ENCODE results near the gene POLR1H.
"Not testable (repeated sequence)": the region's sequence is repeated elsewhere in the genome, so short reads cannot be mapped to it uniquely, and the experiment has no call there.

POLR1H gene

GRCh38 chr6:30061092-30061857 lies at the start of gene POLR1H:
Gene POLR1H, plus strand, starts transcription at chr6:30061265. Its CDS starts 260 bp downstream, at chr6:30061525.
- peak; percentile 94 for DNase-seq (ENCODE audit: low spot score)

GRCh38 chr6:30013291-30013922 lies 47.7 kb upstream of the POLR1H start:
- peak; percentile 45 for DNase-seq (ENCODE audit: low spot score)

GRCh38 chr6:30019819-30020218 lies 41.2 kb upstream of the POLR1H start:
- DNase-seq (ENCODE audit: low spot score) = no peak

GRCh38 chr6:30020626-30021025 lies 40.4 kb upstream of the POLR1H start:
- DNase-seq (ENCODE audit: low spot score) = no peak

- no peak for DNase-seq (ENCODE audit: low spot score)
Observed at GRCh38 chr6:30022189-30022588, 38.9 kb upstream of the POLR1H start.

- DNase-seq (ENCODE audit: low spot score) = not testable (repeated sequence)
Observed at GRCh38 chr6:30022712-30023111, 38.4 kb upstream of the POLR1H start.

GRCh38 chr6:30025186-30025585 lies 35.9 kb upstream of the POLR1H start:
- no peak for DNase-seq (ENCODE audit: low spot score)

- DNase-seq (ENCODE audit: low spot score) = no peak
Observed at GRCh38 chr6:30029588-30029987, 31.5 kb upstream of the POLR1H start.

GRCh38 chr6:30031381-30031780 lies 29.7 kb upstream of the POLR1H start:
- DNase-seq (ENCODE audit: low spot score) = no peak

GRCh38 chr6:30033440-30033839 lies 27.6 kb upstream of the POLR1H start:
- DNase-seq (ENCODE audit: low spot score) = not testable (repeated sequence)

GRCh38 chr6:30035784-30036183 lies 25.3 kb upstream of the POLR1H start:
- DNase-seq (ENCODE audit: low spot score) = no peak

- no peak for DNase-seq (ENCODE audit: low spot score)
Observed at GRCh38 chr6:30037182-30037788, 23.8 kb upstream of the POLR1H start.

GRCh38 chr6:30041221-30041620 lies 19.8 kb upstream of the POLR1H start:
- DNase-seq (ENCODE audit: low spot score) = no peak

- DNase-seq (ENCODE audit: low spot score) = no peak
Observed at GRCh38 chr6:30041821-30042220, 19.2 kb upstream of the POLR1H start.

GRCh38 chr6:30042476-30042875 lies 18.6 kb upstream of the POLR1H start:
- no peak for DNase-seq (ENCODE audit: low spot score)

- DNase-seq (ENCODE audit: low spot score) = no peak
Observed at GRCh38 chr6:30042914-30043313, 18.2 kb upstream of the POLR1H start.

- no peak for DNase-seq (ENCODE audit: low spot score)
Observed at GRCh38 chr6:30043744-30044143, 17.3 kb upstream of the POLR1H start.

GRCh38 chr6:30044630-30045029 lies 16.4 kb upstream of the POLR1H start:
- peak; percentile 45 for DNase-seq (ENCODE audit: low spot score)

- DNase-seq (ENCODE audit: low spot score) = no peak
Observed at GRCh38 chr6:30047220-30047619, 13.8 kb upstream of the POLR1H start.

GRCh38 chr6:30053682-30054081 lies 7.4 kb upstream of the POLR1H start:
- DNase-seq (ENCODE audit: low spot score) = no peak

GRCh38 chr6:30055513-30055912 lies 5.6 kb upstream of the POLR1H start:
- DNase-seq (ENCODE audit: low spot score) = no peak

- no peak for DNase-seq (ENCODE audit: low spot score)
Observed at GRCh38 chr6:30060606-30061091, 416 bp upstream of the POLR1H start.

- DNase-seq (ENCODE audit: low spot score) = no peak
Observed at GRCh38 chr6:30061858-30062458, 893 bp downstream of the POLR1H start.

All from AG08396 (cell line).